ENCODE data around the gene GGA2.
A peak's percentile ranks its signal among the peaks of the same experiment; 100 is the strongest.

The GGA2 gene

GRCh38 chr16:23505180-23505665 is 5.1 kb downstream of the GGA2 start:
- peaks cover 59% of the 10 kb centered on the region for H3K36me3 ChIP-seq
- H3K9me3 ChIP-seq = no peaks in the 10 kb centered on the region
- H3K4me2 ChIP-seq = peak overlapping the region; percentile 95
- no peak overlapping the region for H3K27ac ChIP-seq
- no peak for TF ChIP-seq Cebpa-rat (IDR thresholded peaks at IDR 0.05)
- H3K4me3 ChIP-seq = no peak overlapping the region
- H4K20me1 ChIP-seq = peaks cover 95% of the 10 kb centered on the region
- no peak overlapping the region for H3K9ac ChIP-seq
- H3K27me3 ChIP-seq = no peaks in the 10 kb centered on the region
- peaks cover 90% of the 10 kb centered on the region for H3K4me1 ChIP-seq

DNA sequence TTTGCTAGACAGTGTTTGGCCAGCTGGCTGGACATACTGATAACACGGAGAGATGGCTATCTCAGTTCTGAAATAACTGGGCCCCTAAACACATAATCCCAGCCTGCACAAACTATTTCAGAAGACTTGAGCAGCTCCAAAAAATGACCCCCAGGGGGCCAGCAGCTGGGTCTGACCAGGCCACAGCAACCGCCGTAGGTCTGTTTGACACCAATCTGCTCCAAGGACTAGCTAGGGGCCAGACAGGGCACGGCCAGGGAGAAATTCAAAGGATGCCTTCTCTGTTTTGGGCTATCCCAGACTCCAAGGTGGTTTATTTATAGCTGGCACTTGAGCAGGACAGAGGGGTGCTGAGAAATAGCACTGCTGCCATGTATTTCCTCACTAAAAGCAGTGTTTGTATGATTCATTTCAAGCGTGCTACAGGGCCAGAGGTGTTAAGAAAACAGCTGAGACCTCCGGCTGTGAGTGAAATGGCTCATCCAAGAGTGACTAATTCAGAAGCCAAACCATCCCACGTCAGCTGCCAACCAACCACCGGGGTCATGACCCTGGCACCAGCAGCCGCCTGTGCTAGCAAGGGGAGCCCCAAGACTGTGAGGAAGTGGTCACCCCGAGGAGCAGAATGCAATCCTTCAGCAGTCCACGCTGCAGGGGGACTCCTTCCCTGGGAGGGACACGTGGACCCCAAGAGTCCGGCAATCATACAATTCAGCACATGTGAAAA is 5.7 kb downstream of the GGA2 start:
- Histone ChIP-seq H3K4me2 (peak overlapping the region; percentile 95), H3K27me3 (no peaks in the 10 kb centered on the region), H3K4me1 (peaks cover 96% of the 10 kb centered on the region), H3K9ac (no peak overlapping the region), H3K9me3 (no peaks in the 10 kb centered on the region), H3K4me3 (no peak overlapping the region), H3K36me3 (peaks cover 64% of the 10 kb centered on the region), H4K20me1 (peaks cover 100% of the 10 kb centered on the region), H3K27ac (0 out of 2 replicates have a peak overlapping the region, but pooled peaks have one; percentile 26)
- TF ChIP-seq Cebpa-rat (IDR thresholded peaks at IDR 0.05) = no peak

DNA sequence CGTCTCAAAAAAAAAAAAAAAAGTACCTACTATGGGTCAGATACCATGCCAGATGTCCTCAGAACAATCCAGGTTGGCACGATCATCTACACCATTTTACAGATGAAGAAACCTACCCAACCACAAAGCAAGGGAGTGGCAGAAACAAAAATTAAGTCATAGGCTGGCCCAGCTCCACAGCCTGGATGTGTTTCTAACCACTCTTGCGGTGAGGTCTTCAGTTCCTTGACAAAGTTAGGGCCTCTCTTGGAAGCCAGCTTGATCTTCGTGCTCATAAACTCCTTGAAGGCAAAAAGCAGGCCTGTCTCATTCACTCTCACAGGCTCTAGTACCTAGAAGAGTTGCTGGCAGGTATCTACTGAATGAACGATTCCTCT is 6.2 kb downstream of the GGA2 start:
- H3K27me3 ChIP-seq = no peaks in the 10 kb centered on the region
- no peaks in the 10 kb centered on the region for H3K9me3 ChIP-seq
- no peak for TF ChIP-seq Cebpa-rat (IDR thresholded peaks at IDR 0.05)
- peaks cover 100% of the 10 kb centered on the region for H4K20me1 ChIP-seq
- H3K27ac ChIP-seq = 0 out of 2 replicates have a peak overlapping the region, but pooled peaks have one; percentile 26
- no peak overlapping the region for H3K9ac ChIP-seq
- peaks cover 99% of the 10 kb centered on the region for H3K4me1 ChIP-seq
- H3K36me3 ChIP-seq = peaks cover 69% of the 10 kb centered on the region
- H3K4me2 ChIP-seq = no peak overlapping the region
- H3K4me3 ChIP-seq = no peak overlapping the region

GRCh38 chr16:23502466-23502865 is 7.8 kb downstream of the GGA2 start:
- no peak overlapping the region for H3K4me3 ChIP-seq
- H3K4me1 ChIP-seq = peaks cover 99% of the 10 kb centered on the region
- H3K4me2 ChIP-seq = peak overlapping the region; percentile 49
- no peak for TF ChIP-seq Cebpa-rat (IDR thresholded peaks at IDR 0.05)
- no peaks in the 10 kb centered on the region for H3K27me3 ChIP-seq
- no peak overlapping the region for H3K27ac ChIP-seq
- peaks cover 81% of the 10 kb centered on the region for H3K36me3 ChIP-seq
- H4K20me1 ChIP-seq = peaks cover 100% of the 10 kb centered on the region
- no peaks in the 10 kb centered on the region for H3K9me3 ChIP-seq
- H3K9ac ChIP-seq = peak overlapping the region; percentile 16; the same call in 1 of the 2 replicates

DNA sequence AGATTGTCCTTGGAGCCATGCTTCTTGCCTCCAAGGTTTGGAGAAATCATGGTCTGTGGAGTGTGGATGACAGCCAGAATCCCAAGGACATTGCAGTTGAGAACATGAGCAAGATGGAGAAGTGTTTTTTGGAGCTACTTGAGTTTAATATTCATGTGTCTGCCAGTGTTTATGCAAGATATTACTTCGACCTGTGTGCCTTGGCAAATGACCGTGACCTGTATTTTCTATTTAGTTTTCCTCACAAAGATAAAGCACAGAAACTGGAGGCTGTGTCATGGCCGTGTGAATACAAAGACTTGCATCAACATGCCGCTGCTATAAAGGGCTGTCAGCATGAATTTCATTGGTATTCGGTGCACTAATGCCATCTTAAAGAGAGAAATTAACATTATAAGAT is 9.0 kb downstream of the GGA2 start:
- Histone ChIP-seq H3K9ac (no peak overlapping the region), H3K4me2 (no peak overlapping the region), H3K27ac (no peak overlapping the region), H3K27me3 (no peaks in the 10 kb centered on the region), H3K36me3 (peaks cover 80% of the 10 kb centered on the region), H3K4me3 (no peak overlapping the region), H4K20me1 (peaks cover 100% of the 10 kb centered on the region), H3K4me1 (peaks cover 96% of the 10 kb centered on the region), H3K9me3 (no peaks in the 10 kb centered on the region)
- TF ChIP-seq Cebpa-rat (IDR thresholded peaks at IDR 0.05) = no peak

GRCh38 chr16:23500862-23501225 is 9.4 kb downstream of the GGA2 start:
- H3K9ac ChIP-seq = no peak overlapping the region
- no peak for TF ChIP-seq Cebpa-rat (IDR thresholded peaks at IDR 0.05)
- no peaks in the 10 kb centered on the region for H3K9me3 ChIP-seq
- no peaks in the 10 kb centered on the region for H3K27me3 ChIP-seq
- no peak overlapping the region for H3K4me3 ChIP-seq
- H3K4me1 ChIP-seq = peaks cover 92% of the 10 kb centered on the region
- H3K4me2 ChIP-seq = peak overlapping the region; percentile 61
- H4K20me1 ChIP-seq = peaks cover 100% of the 10 kb centered on the region
- H3K27ac ChIP-seq = no peak overlapping the region
- peaks cover 82% of the 10 kb centered on the region for H3K36me3 ChIP-seq

DNA sequence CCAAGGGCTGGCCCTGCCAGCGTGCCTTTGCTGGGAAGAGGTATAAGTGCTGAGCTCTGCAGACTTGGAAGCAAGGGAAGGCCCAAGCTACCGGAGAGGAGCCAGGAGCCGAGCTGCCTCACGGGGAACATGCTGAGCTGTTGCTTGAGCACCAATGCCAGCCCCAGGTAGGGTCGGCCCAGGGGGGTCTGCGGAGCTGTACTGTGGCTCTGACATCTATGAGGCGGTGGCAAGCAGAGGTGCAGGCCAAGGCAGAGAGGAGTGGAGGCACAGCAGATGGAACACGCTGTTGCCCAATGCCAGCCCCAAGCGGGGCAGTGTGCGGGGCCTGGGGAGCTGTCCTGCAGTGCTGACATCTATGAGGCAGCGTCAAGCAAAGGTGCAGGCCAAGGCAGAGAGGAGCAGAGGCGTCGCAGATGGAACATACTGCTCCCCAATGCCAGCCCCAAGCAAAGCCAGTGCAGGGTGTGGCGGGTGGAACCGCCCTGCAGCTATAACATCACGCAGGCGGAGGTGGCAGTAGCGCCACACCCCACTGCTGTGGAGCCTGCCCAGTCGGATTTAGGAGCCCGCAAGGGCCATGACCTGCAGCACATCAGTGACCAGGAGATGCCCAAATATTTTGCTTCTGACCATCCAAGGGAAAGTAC is 10.0 kb downstream of the GGA2 start:
- Histone ChIP-seq H3K27me3 (no peaks in the 10 kb centered on the region), H3K36me3 (peaks cover 87% of the 10 kb centered on the region), H4K20me1 (peaks cover 100% of the 10 kb centered on the region), H3K9ac (no peak overlapping the region; the same call in 1 of the 2 replicates), H3K4me3 (no peak overlapping the region), H3K9me3 (no peaks in the 10 kb centered on the region), H3K4me2 (peak overlapping the region; percentile 61), H3K27ac (no peak overlapping the region), H3K4me1 (peaks cover 88% of the 10 kb centered on the region)
- no peak for TF ChIP-seq Cebpa-rat (IDR thresholded peaks at IDR 0.05)

GRCh38 chr16:23499801-23500200 is 10.5 kb downstream of the GGA2 start:
- Histone ChIP-seq H3K27me3 (no peaks in the 10 kb centered on the region), H4K20me1 (peaks cover 100% of the 10 kb centered on the region), H3K4me2 (peak overlapping the region; percentile 61), H3K9me3 (no peaks in the 10 kb centered on the region), H3K9ac (no peak overlapping the region; the same call in 1 of the 2 replicates), H3K36me3 (peaks cover 88% of the 10 kb centered on the region), H3K27ac (no peak overlapping the region), H3K4me1 (peaks cover 82% of the 10 kb centered on the region), H3K4me3 (no peak overlapping the region)
- no peak for TF ChIP-seq Cebpa-rat (IDR thresholded peaks at IDR 0.05)

DNA sequence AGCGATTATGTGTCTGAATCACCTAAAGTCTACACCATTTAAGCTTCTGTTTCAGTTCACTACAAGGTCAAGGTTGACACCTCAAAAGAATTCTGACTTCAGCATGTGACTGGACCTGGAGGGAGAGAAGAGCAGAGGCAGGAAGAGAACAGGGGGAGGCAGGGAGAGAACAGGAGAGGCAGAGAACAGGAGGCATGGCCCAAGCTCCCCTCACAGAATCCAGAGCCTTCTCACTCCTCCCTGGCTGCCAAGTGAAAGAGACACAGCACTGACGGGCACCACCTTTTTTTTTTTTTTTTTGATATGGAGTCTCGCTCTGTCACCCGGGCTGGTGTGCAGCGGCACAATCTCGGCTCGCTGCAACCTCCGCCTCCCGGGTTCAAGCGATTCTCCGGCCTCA is 11.4 kb downstream of the GGA2 start:
- peaks cover 88% of the 10 kb centered on the region for H3K36me3 ChIP-seq
- no peak overlapping the region for H3K9ac ChIP-seq
- TF ChIP-seq Cebpa-rat (IDR thresholded peaks at IDR 0.05) = no peak
- peaks cover 100% of the 10 kb centered on the region for H4K20me1 ChIP-seq
- peaks cover 73% of the 10 kb centered on the region for H3K4me1 ChIP-seq
- no peak overlapping the region for H3K4me2 ChIP-seq
- no peak overlapping the region for H3K27ac ChIP-seq
- H3K27me3 ChIP-seq = no peaks in the 10 kb centered on the region
- H3K4me3 ChIP-seq = no peak overlapping the region
- H3K9me3 ChIP-seq = no peaks in the 10 kb centered on the region

DNA sequence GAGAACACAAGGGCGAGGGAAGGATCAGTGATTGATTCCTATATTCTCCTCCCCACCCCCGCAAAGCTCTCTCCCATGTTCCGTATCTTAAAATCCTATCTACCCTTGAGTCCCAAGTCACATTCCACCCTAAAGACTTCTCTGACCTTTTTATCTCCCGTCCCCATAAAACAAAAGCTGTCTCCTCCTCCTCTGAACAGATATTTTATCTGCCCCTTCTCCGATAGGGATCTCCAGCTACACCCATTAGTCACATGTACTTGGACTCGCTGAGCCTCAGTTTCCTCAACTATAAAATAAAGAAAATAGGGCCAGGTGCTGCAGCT is 12.8 kb downstream of the GGA2 start:
- Histone ChIP-seq H3K9ac (no peak overlapping the region), H3K4me1 (peaks cover 59% of the 10 kb centered on the region), H3K9me3 (no peaks in the 10 kb centered on the region), H3K4me3 (no peak overlapping the region), H3K36me3 (peaks cover 95% of the 10 kb centered on the region), H3K4me2 (peak overlapping the region; percentile 42), H3K27me3 (no peaks in the 10 kb centered on the region), H3K27ac (0 out of 2 replicates have a peak overlapping the region, but pooled peaks have one; percentile 1), H4K20me1 (peaks cover 100% of the 10 kb centered on the region)
- TF ChIP-seq Cebpa-rat (IDR thresholded peaks at IDR 0.05) = no peak
